Measurements from ENCODE around the gene RGS7.
"Not testable (repeated sequence)": the region's sequence is repeated elsewhere in the genome, so short reads cannot be mapped to it uniquely, and the experiment has no call there.

Gene RGS7

DNA sequence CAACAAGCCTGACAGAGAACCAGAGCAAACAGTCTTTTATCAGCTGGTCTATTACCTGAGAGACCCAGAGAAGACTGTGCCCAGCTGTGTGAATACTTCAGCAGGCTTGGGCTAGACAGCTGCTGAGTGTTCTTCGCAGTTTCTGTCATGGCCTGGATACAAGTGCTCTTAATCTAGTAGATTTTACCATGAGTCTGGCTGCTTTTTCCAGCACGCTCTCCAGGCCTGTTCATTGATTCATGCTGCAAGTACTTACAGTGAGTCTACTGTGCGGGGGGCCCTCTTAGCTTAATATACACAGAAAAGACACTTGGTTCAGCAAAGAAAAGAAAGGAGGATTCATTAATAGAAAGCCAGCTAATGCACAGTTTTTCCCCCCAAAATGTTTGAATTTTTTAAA is 48.5 kb downstream of the RGS7 start:
- DNase-seq (ENCODE audit: low read depth) = no peak
- TF ChIP-seq, protein P1, sequence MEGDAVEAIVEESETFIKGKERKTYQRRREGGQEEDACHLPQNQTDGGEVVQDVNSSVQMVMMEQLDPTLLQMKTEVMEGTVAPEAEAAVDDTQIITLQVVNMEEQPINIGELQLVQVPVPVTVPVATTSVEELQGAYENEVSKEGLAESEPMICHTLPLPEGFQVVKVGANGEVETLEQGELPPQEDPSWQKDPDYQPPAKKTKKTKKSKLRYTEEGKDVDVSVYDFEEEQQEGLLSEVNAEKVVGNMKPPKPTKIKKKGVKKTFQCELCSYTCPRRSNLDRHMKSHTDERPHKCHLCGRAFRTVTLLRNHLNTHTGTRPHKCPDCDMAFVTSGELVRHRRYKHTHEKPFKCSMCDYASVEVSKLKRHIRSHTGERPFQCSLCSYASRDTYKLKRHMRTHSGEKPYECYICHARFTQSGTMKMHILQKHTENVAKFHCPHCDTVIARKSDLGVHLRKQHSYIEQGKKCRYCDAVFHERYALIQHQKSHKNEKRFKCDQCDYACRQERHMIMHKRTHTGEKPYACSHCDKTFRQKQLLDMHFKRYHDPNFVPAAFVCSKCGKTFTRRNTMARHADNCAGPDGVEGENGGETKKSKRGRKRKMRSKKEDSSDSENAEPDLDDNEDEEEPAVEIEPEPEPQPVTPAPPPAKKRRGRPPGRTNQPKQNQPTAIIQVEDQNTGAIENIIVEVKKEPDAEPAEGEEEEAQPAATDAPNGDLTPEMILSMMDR (IDR thresholded peaks at IDR 0.05; ENCODE audit: control insufficient read depth, insufficient read depth, low read depth, low read length, missing control alignments) = no peak
- no peak overlapping the region for H3K4me3 ChIP-seq (ENCODE audit: control insufficient read depth, low read depth, low read length)

DNA sequence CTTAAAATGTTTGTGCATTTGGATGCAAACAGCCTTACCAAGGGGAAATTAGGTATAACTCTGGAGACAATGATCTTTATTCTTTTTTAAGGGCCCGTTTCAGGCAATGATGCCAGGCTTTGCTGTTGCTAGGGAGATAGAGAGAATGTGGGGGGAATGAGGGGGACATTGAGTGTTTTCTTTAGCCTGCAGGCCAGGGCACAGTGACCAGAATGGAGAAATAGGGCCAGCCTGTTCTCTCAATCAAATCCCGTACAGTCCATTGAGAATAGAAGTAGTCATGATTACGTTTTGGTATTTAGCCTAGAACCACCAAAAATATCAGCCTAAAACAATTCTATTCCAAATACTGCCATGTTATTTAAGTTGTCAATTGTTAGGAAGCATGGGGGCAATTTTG is 49.0 kb downstream of the RGS7 start:
- H3K4me3 ChIP-seq (ENCODE audit: control insufficient read depth, low read depth, low read length) = no peak overlapping the region
- TF ChIP-seq, protein P1 (IDR thresholded peaks at IDR 0.05; ENCODE audit: control insufficient read depth, insufficient read depth, low read depth, low read length, missing control alignments) = no peak
- no peak for DNase-seq (ENCODE audit: low read depth)

DNA sequence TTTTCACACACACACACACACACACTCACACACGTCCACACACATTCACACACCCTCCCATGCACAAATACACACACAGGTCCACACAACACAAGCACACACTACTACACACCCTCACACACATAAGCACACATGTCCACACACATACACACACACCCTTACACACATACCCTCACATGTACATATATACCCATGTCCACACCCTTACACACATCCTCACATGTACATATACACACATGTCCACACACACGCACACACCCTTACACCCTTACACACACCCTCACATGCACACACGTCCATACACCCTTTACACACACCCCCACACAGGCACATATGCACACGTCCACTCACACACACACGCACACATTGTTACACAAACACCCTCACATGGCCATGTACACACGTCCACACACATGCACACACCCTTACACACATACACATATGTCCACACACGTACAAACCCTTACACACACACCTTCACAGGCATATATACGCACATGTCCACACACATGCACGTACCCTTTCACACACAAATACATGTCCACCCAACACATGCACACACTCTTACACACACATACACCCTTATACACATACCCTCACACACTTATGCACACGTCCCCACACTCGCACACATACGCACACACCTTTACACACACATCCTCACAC is 50.7 kb downstream of the RGS7 start:
- DNase-seq (ENCODE audit: low read depth) = no peak
- TF ChIP-seq, protein P1 (IDR thresholded peaks at IDR 0.05; ENCODE audit: control insufficient read depth, insufficient read depth, low read depth, low read length, missing control alignments) = no peak
- H3K4me3 ChIP-seq (ENCODE audit: control insufficient read depth, low read depth, low read length) = no peak overlapping the region

DNA sequence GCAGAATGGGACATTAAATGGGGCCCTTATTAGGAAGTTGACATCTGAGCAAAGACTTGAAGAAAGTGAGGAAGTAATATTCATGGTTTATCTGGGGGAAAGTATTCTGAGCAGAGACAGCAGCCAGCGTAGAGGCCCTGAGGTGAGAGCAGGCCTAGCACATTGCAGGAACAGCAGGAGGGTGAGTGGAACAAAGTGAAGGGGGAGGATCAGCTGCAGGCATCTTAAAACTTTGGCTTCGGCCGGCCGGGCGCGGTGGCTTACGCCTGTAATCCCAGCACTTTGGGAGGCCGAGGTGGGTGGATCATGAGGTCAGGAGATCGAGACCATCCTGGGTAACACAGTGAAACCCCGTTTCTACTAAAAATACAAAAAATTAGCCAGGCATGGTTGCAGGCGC is 55.0 kb downstream of the RGS7 start:
- not testable (repeated sequence) for H3K4me3 ChIP-seq (ENCODE audit: control insufficient read depth, low read depth, low read length); DNase-seq (ENCODE audit: low read depth)

DNA sequence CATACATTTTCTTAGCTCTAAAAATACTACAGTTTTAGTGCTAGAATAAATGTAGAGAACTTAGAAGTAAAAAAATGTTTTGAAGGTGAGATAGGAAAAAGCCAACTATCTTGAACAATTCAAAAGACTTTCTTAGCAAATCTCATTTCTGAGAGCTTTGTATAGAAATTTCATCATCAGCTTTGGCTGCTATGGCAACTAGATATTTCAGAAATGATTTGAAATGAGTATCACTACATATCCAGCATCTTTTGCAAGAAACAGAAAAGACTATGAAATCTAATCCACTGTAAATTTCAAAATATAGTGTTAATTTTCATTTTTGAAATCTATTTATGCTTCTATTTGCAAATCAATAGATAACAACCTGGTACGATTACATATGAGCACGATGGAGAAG is 57.7 kb downstream of the RGS7 start:
- no peak overlapping the region for H3K4me3 ChIP-seq (ENCODE audit: control insufficient read depth, low read depth, low read length)
- no peak for DNase-seq (ENCODE audit: low read depth)
- TF ChIP-seq, protein P1 (IDR thresholded peaks at IDR 0.05; ENCODE audit: control insufficient read depth, insufficient read depth, low read depth, low read length, missing control alignments) = no peak

DNA sequence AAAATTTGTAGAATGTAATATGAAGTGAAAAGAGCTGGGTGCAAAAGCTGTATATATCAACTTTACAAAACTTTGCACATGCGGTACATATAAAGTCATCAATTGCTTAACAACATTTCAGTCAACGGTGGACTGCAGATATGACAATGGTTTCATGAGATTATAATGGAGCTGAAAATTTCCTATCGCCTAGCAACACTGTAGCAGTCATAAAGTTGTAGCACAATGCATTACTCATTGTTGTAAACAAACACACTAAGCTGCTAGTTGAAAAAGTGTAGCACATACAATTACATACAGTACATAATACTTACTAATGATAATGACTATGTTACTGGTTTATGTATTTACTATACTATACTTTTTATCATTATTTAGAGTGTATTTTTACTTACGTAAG is 64.0 kb downstream of the RGS7 start:
- DNase-seq (ENCODE audit: low read depth) = no peak
- no peak overlapping the region for H3K4me3 ChIP-seq (ENCODE audit: control insufficient read depth, low read depth, low read length)
- TF ChIP-seq, protein P1 (IDR thresholded peaks at IDR 0.05; ENCODE audit: control insufficient read depth, insufficient read depth, low read depth, low read length, missing control alignments) = no peak

DNA sequence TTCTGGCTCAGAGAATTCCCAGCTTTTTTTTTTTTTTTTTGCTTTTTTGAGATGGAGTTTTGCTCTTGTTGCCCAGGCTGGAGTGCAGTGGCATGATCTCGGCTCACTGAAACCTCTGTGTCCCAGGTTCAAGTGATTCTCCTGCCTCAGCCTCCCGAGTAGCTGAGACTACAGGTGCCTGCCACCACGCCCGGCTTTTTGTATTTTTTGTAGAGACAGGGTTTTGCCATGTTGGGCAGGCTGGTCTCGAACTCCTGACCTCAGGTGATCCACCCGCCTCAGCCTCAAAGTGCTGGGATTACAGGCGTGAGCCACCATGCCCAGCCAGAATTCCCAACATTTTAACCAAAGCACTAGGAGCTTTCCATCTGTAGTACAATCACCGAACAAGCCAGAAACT is 65.5 kb downstream of the RGS7 start:
- H3K4me3 ChIP-seq (ENCODE audit: control insufficient read depth, low read depth, low read length); DNase-seq (ENCODE audit: low read depth): not testable (repeated sequence)

DNA sequence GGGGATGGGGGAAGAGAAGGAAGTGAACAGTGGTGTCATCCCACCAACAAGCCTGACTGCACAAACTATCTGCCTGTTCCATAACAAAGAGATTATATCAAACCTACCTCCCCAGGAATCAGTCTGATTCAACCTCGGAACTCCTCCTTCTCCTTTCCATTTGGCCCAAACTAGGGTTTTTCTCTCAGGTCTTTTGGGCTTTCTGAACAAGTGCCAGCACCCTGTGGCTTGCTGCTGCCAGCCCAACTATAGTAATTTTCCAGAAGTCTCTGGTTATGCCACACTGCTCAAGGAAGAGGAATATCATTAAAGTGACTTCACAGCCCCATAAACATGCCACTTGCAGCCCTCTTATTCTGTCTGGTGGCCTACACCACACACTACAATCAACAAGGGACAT is 70.5 kb downstream of the RGS7 start:
- no peak overlapping the region for H3K4me3 ChIP-seq (ENCODE audit: control insufficient read depth, low read depth, low read length)
- no peak for DNase-seq (ENCODE audit: low read depth)
- TF ChIP-seq, protein P1 (IDR thresholded peaks at IDR 0.05; ENCODE audit: control insufficient read depth, insufficient read depth, low read depth, low read length, missing control alignments) = no peak

Measured in AG09309 (cell line).